Measurements from ENCODE around the gene CETP. TPM values are rescaled to one million over a fixed set of nuclear protein-coding genes. Genes with fewer than 3 reads are reported as not detected.
"Not testable (repeated sequence)": the region's sequence is repeated elsewhere in the genome, so short reads cannot be mapped to it uniquely, and the experiment has no call there.

CETP gene
- polyA plus RNA-seq, 5 donors = 11.3 to 14.7 (median 12.6) TPM

- no peak for DNase-seq
Observed at GRCh38 chr16:56933828-56934598, 27.7 kb upstream of the CETP start.

- DNase-seq = not testable (repeated sequence)
Observed at GRCh38 chr16:56934599-56935145, 27.1 kb upstream of the CETP start.

DNA sequence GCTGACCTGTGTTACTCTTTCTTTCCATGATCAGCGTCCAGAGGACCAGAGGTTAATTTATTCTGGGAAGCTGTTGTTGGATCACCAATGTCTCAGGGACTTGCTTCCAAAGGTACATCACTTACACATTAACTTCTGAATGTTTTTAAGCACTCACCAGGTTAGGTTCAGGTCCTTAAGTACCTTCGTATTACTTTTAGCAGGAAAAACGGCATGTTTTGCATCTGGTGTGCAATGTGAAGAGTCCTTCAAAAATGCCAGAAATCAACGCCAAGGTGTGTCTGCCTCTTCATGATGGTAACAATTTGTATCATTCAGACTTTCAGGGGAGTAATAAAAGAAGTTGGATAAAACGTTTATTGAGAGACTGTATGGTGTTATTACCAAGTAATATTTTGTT lies 26.5 kb upstream of the CETP start:
- no peak for DNase-seq

DNA sequence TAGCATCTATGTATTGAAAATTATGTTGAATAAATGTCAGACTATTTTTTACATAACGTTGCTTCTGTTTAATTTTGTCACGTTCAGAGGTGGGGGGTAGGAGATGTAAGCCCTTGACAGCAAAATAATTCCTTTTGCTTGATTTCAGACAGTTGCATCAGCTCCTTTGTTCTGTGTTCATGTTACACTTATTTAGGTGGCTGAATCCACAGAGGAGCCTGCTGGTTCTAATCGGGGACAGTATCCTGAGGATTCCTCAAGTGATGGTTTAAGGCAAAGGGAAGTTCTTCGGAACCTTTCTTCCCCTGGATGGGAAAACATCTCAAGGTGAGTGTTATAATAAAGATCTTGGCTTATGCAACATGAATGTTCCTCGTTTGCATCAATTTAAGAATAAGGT lies 25.3 kb upstream of the CETP start:
- no peak for DNase-seq

GRCh38 chr16:56936950-56937349 lies 24.8 kb upstream of the CETP start:
- no peak for DNase-seq

DNA sequence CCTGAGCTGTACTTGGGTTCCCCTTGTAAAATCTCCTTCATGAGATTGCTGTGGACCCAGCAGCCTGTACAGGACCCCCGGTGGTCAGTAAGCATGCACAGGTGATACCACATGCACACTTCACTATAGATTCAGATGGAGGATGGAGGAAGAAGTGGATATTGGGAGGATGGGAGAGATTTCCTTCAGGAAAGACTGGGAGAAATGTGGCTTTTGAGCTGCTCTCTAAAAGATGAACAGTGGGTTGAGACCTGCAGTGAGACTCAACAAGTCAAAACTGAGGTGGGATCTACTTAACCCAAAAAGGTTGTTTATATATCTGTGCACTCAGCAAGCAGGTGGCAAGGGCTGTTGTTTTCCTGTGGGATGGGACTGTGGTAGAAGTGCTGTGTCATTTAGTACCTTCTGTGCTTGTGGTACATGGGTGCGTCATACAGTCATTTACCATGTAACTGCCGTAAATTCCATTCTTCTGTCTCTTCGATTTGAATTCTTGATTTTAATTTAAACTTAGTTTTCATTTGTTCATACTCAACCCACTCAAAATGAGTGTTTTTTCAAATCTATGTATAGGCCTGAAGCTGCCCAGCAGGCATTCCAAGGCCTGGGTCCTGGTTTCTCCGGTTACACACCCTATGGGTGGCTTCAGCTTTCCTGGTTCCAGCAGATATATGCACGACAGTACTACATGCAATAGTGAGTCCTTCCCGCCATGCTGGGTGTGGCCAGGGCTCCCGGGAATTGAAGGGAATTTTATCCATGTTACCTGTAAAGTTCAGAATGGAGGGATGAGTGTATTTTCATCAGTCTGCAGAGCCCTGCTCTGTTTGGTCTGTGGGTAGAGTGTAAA lies 22.9 kb upstream of the CETP start:
- no peak for DNase-seq

- DNase-seq = no peak
Observed at GRCh38 chr16:56939801-56940200, 21.9 kb upstream of the CETP start.

DNA sequence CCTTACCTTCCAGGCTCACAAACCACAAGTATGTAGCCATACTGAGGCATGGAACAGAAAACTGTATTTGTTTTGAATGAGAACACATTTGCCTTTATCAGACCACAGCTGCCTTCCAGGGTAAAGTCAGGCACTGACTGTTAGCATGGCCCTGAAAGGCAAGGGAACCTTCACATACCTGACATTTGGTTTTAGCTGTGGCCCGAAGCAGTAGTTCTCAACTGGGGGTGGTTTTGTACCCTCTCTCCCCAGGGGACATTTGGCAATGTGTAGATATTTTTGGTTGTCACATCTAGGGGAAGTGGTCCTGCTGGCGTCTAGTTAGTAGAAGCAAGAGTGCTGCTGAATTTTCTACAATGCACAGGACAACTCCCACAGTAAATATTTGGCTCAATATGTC lies 20.7 kb upstream of the CETP start:
- no peak for DNase-seq

GRCh38 chr16:56941856-56942331 lies 19.9 kb upstream of the CETP start:
- no peak for DNase-seq

DNA sequence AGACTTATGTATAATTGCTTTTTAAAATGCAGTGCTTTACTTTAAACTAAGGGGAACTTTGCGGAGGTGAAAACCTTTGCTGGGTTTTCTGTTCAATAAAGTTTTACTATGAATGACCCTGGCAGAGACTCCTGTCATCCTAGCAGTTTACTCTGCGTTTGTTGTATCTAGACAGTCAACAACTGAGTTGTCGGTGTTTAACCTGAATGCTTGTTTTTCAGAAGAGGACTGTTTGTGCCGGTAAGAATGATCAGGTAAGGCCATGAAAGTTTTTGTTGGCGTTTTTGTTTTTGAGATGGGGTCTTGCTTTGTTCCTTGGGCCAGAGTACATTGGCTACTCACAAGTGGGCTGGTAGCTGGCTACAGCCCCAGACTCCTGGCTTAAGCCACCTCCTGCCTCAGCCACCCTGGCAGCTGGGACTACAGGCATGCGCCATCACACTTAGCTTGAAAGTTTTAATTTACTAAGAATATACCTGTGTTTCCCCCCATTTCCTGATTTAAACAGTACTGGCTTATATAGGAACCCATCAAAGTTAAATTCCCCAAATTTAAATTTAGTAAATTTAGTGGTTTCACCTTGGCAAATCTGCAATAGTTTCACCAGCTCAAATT lies 17.9 kb upstream of the CETP start:
- no peak for DNase-seq

DNA sequence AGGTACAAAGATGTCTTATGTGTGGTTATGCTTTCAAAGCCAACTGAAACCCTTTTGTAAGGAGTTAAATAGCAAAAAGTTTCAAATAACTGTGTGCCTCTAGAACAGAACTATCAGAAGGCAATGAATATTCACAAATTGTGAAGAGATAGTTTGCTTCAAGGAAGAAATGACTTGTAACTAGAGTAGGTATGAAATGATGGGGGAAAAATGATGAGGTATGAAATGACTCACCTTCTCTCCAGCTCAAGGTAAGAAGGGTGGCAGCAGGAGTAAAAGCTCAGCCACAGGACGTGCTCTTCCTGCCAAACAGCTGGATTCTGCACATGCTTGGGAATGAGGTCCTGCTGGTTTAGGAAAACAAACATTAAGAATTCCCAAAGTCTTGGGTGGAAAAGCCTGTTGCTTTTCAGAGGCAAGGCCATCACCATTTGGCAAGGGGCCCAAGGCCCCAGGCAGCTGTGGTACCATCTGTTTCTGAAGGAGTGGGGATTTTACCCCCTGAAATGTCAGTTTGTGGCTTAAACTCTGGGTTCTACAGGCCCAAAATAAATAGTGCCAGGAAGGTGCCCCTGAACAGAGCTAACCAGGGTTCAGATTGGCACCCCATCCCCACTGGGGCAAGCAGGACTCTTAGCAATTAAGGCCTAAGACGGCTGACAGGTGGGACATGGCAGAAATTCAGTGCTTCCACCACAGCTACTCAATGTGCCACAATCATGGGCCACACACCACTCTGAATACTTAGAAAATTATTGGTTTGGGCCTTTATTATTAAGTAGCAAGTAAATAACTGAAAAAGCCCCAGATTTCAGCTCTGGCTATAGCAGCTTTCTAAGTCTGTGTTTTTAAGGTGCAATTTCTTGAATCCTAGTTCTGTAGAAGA lies 16.6 kb upstream of the CETP start:
- no peak for DNase-seq

DNA sequence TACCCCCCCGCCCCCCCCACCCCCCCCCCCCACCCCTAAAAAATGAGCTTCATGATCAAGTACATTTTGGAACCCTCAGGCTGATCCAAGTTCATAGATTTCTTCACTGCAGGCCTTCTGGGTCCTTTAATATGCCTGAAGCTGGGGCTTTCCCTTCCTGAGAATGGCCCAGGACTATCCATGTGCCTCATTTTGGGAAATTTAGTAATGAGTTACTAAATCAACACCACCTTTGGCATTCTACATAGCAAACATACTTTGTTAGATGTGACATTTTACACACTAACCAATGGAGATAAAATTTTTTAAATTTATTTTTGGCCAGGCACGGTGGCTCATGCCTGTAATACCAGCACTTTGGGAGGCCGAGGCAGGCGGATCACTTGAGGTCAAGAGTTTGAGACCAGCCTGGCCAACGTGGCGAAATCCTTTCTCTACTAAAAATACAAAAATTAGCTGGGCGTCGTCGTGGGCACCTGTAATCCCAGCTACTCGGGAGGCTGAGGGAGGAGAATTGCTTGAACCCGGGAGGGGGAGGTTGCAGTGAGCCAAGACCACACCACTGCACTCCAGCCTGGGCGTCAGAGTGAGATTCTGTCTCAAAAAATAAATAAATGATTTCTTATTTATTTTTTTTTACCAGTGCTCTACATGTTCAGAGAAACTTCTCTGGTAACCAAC lies 15.8 kb upstream of the CETP start:
- DNase-seq = no peak

DNA sequence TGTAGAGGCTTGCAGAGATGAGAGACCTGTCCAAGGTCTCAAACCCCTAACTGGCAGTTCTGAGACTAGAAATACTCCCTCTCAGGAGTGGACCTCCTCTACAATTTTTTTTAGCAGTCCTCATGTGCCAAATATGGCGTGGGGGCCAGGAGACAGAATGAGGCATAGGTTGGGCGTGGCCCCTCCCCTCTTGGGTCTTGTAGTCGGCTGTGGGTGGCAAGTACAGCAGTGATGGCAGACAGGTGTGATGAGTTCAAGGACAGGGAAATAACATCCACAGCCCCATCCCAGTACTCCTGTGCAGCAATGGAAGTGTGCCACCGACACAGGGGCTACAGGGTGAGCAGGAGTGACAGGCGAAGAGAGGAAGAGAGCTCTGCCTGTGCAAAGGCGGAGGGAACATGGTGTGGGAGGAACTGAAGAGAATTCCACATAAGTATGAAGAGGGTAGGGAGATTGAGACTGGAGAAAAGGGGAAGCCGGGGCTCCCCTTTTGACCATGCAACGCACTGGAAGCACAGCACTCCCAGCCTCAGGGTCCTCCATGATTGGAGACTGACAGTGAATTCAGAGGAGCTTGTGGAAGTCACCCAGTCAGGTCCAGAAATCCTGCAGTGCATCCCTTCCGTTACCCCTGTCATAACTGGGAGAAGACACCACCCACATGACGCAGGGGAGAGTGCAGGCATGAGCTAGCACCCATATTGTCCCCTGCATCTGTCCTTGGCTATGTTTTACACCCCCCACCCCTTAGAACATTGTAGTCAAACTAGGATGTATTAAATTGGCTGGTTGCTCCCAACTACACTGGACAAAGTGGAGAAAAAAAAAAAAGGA lies 14.8 kb upstream of the CETP start:
- no peak for DNase-seq

- no peak for DNase-seq
Observed at GRCh38 chr16:56947604-56947995, 14.2 kb upstream of the CETP start.

- DNase-seq = no peak
Observed at GRCh38 chr16:56948234-56948633, 13.5 kb upstream of the CETP start.

- no peak for DNase-seq
Observed at GRCh38 chr16:56950051-56950450, 11.7 kb upstream of the CETP start.

- no peak for DNase-seq
Observed at GRCh38 chr16:56950455-56950854, 11.3 kb upstream of the CETP start.

DNA sequence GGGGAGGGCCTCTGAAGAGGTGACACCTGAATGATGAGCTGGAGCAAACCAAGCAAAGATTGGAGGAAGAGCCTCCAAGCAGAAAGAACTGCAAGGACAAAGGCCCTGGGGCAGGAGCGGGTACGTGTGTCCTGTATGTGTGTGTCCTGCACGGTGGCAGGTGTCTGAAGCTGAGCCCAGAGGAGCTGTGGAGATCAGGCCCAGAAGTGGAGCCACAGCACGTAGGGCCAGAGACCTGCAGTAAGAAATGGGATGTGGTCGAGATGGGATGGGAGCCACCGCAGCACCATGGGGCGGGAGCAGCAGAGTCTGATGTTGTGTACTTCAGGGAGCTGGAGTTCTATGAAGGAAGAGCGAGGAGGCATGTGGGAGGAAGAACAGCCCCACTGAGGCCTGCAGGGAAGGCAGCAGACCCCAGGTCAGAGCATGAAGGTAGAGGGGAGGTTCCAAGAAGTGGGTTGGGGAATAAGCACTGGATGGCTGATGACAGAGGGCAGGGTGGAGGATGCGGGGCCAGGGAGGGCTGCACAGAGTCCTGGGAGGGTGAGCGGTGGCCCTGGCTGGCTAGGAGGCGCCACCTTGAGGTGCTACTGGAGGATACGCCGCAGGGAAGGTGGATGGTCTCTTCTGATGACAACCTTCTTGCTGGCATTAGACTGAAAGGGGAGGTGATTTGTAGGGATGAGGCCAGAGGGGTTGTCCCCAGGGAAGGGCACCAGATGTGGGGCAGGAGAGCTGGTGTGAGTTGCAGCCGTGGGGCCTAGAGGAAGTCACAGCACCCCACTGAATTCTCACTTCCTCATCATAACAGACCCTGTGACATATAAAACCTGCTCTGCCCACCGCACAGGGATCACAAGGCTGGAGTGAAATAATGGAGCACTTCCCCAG lies 10.6 kb upstream of the CETP start:
- DNase-seq = no peak

GRCh38 chr16:56953006-56953405 lies 8.7 kb upstream of the CETP start:
- no peak for DNase-seq
